GM12878 (cell line): ENCODE data around the gene RBL2. TPM values are rescaled to one million over a fixed set of nuclear protein-coding genes. Genes with fewer than 3 reads are reported as not detected.

Source experiments
- ATAC-seq: fragments of 200-7000 bp; cut with Tn5 transposase; 3 replicates; pipeline ENCODE4 v1.9.1; 2020; ENCODE audit warnings: mild to moderate bottlenecking, moderate library complexity
- BruUV-seq: library from RNA; stranded (reverse); fragments of 400-500 nt; replicated peaks from 2 replicates; lab custom pipeline; 2021; lab: Mats Ljungman, UMichigan
- CTCF ChIA-PET: fragments of 300-600 bp; sonication (Branson Sonifier 250); formaldehyde crosslinking; extraction: SDS; loops from one replicate; lab custom pipeline; 2021; ENCODE audit warnings: inconsistent platforms; lab: Yijun Ruan, JAX
- POLR2A ChIA-PET: fragments of 350-600 bp; formaldehyde crosslinking; extraction: SDS; loops from one replicate; lab custom pipeline; 2021; ENCODE audit warnings: inconsistent platforms; lab: Charles Lee
- RAD21 ChIA-PET: fragments of 300-600 bp; sonication (Branson Sonifier 250); formaldehyde crosslinking; loops from one replicate; lab custom pipeline; 2023; ENCODE audit warnings: antibody characterized with exemption; ENCODE audit not compliant: unreplicated experiment; lab: Charles Lee
- SMC1A ChIA-PET: fragments of 300-600 bp; sonication (Branson Sonifier 250); formaldehyde crosslinking; loops from one replicate; lab custom pipeline; 2023; ENCODE audit not compliant: unreplicated experiment, uncharacterized antibody; lab: Charles Lee
- DNase-seq: peaks from one replicate; pipeline ENCODE4 v3.0.0-alpha.2; 2011; ENCODE audit warnings: low read depth, low spot score
- FAIRE-seq: peaks from 3 replicates; lab custom pipeline; 2011; peaks lifted over from hg19 to GRCh38; lab: Jason Lieb, UNC
- H2AFZ ChIP-seq: 2 replicates; pipeline ENCODE4 v1.6.0; 2011; ENCODE audit warnings: low read depth, low read length, control low read depth; ENCODE audit not compliant: control insufficient read depth
- H3K27ac ChIP-seq: 2 replicates; pipeline ENCODE4 v1.5.1; 2011; ENCODE audit warnings: control low read depth; ENCODE audit not compliant: control insufficient read depth, insufficient read depth
- H3K27me3 ChIP-seq, 2 experiments: replicated peaks in 1 of 2; 2 replicates each; pipeline versions ENCODE4 v1.6.0 to v1.6.1; 2011; ENCODE audit warnings: low read length in 1 of 2; ENCODE audit not compliant: control insufficient read depth in 2 of 2, insufficient read depth in 2 of 2
- H3K36me3 ChIP-seq, 2 experiments: 2 replicates each; pipeline ENCODE4 v1.5.1; 2011; ENCODE audit warnings: low read length in 1 of 2; ENCODE audit not compliant: control insufficient read depth in 2 of 2, insufficient read depth in 2 of 2
- H3K4me1 ChIP-seq: 2 replicates; pipeline ENCODE4 v1.6.1; 2011; ENCODE audit warnings: mild to moderate bottlenecking, low read length, moderate library complexity, mixed read lengths; ENCODE audit not compliant: control insufficient read depth, insufficient read depth
- H3K4me2 ChIP-seq: 2 replicates; pipeline ENCODE4 v1.6.0; 2011; ENCODE audit warnings: control low read depth; ENCODE audit not compliant: control insufficient read depth, insufficient read depth
- H3K4me3 ChIP-seq: fragments of 200-600 bp; sonication (generic); 2 replicates; pipeline ENCODE4 v1.5.1; 2016
- H3K79me2 ChIP-seq: 2 replicates; pipeline ENCODE4 v1.6.0; 2011; ENCODE audit warnings: low read length; ENCODE audit not compliant: control insufficient read depth, insufficient read depth
- H3K9ac ChIP-seq: 2 replicates; pipeline ENCODE4 v1.8.0; 2011; ENCODE audit warnings: low read length, control low read depth, mixed read lengths; ENCODE audit not compliant: control insufficient read depth, insufficient read depth
- H3K9me3 ChIP-seq: replicated peaks from 3 replicates; pipeline ENCODE4 v1.5.1; 2011; ENCODE audit warnings: mild to moderate bottlenecking, low read length; ENCODE audit not compliant: control insufficient read depth, insufficient read depth
- H4K20me1 ChIP-seq: 2 replicates; pipeline ENCODE4 v1.6.0; 2011; ENCODE audit not compliant: control insufficient read depth, insufficient read depth
- BCL3 ChIP-seq: IDR thresholded peaks from 2 replicates; pipeline ENCODE4 v1.6.1; 2011; ENCODE audit warnings: borderline replicate concordance, low read depth, mild to moderate bottlenecking, moderate library complexity, low read length; ENCODE audit not compliant: insufficient read depth, poor library complexity, severe bottlenecking
- CREB1 ChIP-seq: IDR thresholded peaks from 2 replicates; pipeline ENCODE4 v1.6.1; 2012; ENCODE audit warnings: low read depth, mild to moderate bottlenecking, inconsistent platforms
- ETV6 ChIP-seq, 2 experiments: fragments of 450-650 bp in 1 of 2; IDR thresholded peaks in 1 of 2; conservative IDR thresholded peaks in 1 of 2; 2 replicates each; pipeline ENCODE4 v1.6.1; 2014; ENCODE audit warnings: antibody characterized with exemption in 1 of 2, borderline replicate concordance in 1 of 2, low read depth in 1 of 2, mild to moderate bottlenecking in 1 of 2, moderate library complexity in 1 of 2
- MAX ChIP-seq: IDR thresholded peaks from 2 replicates; pipeline ENCODE4 v1.6.1; 2012; ENCODE audit warnings: low read depth, low read length, improper control_type of control experiment
- NBN ChIP-seq: fragments of 450-650 bp; IDR thresholded peaks from 2 replicates; pipeline ENCODE4 v1.6.1; 2016
- PRDM15 ChIP-seq: fragments of 450-650 bp; formaldehyde crosslinking; IDR thresholded peaks from 2 replicates; pipeline ENCODE4 v1.4.0; 2020; ENCODE audit warnings: mild to moderate bottlenecking, moderate library complexity
- SRF ChIP-seq, 2 experiments: IDR thresholded peaks; 2 replicates each; pipeline ENCODE4 v1.6.1; 2011; ENCODE audit warnings: low read depth in 2 of 2, low read length in 2 of 2, mild to moderate bottlenecking in 1 of 2, moderate library complexity in 1 of 2
- TCF7 ChIP-seq: IDR thresholded peaks from 2 replicates; pipeline ENCODE4 v1.6.1; 2014; ENCODE audit warnings: antibody characterized with exemption, borderline replicate concordance
- USF1 ChIP-seq: IDR thresholded peaks from 2 replicates; pipeline ENCODE4 v1.6.1; 2011; ENCODE audit warnings: borderline replicate concordance, low read depth, mild to moderate bottlenecking, moderate library complexity, mixed read lengths, low read length; ENCODE audit not compliant: insufficient read depth; ENCODE audit errors: extremely low read length
- ZBTB11 ChIP-seq: fragments of 450-650 bp; formaldehyde crosslinking; IDR thresholded peaks from 2 replicates; pipeline ENCODE4 v1.5.0; 2022; ENCODE audit warnings: mild to moderate bottlenecking, missing genetic modification characterization
- ZNF274 ChIP-seq: IDR thresholded peaks from one replicate; pipeline ENCODE4 v1.8.0; 2011; ENCODE audit not compliant: insufficient read length, insufficient read depth
- WGBS: methylation state at CpG from one replicate; pipeline ENCODE4 v1.1.6; 2016; ENCODE audit warnings: low lambda C conversion rate; ENCODE audit not compliant: insufficient replicate concordance, insufficient coverage; ENCODE audit errors: missing lambda C conversion rate; 5-methylcytosine and 5-hydroxymethylcytosine counted together
- in situ Hi-C: fragments of 300-500 bp; cut with MboI; formaldehyde crosslinking; loops from 9 replicates; pipeline ENCODE4 v1.14.3; 2018; ENCODE audit warnings: mixed read lengths
- intact Hi-C: fragments of 100-400 bp; cut with micrococcal nuclease; formaldehyde crosslinking; loops from one replicate; pipeline ENCODE4 v1.14.2; 2022; ENCODE audit not compliant: unreplicated experiment
- polyA plus RNA-seq, 11 experiments: library from polyadenylated mRNA; depleted of rRNA in 4 of 11; unstranded in 6 of 11; stranded (reverse) in 5 of 11; fragments of >200 nt; fragmentation: Nextera tagmentation in 4 of 11; fragmentation: Illumina TruSeq in 1 of 11; extraction: Ambion mirVana in 4 of 11; extraction: Trizol in 1 of 11; gene quantifications; 1 replicate in 1 of 11; 2 replicates in 10 of 11; pipeline versions ENCODE4 v1.2.1 to v1.2.3, GENCODE V29; 2011 to 2016; ENCODE audit warnings: inconsistent platforms in 2 of 11, missing spikeins in 2 of 11, low read depth in 1 of 11
- total RNA-seq, 4 experiments: library from RNA; depleted of rRNA in 3 of 4; stranded (reverse); fragments of >200 nt in 3 of 4; fragmentation: Illumina TruSeq in 1 of 4; extraction: Trizol in 1 of 4; gene quantifications; 2 replicates each; pipeline versions ENCODE4 v1.2.1 to v1.2.3, GENCODE V29; 2013 to 2021

RBL2 gene
- total and polyA plus RNA-seq, 10 of the 15 experiments (the other 5 are each of a cell fraction or from before 2014, with no cell fraction given), result 10.0 to 107 (median 39.0) TPM

GRCh38 chr16:53501216-53501859 lies 67.1 kb downstream of the RBL2 start:
- ChIA-PET CTCF (interaction anchor here (1.0 kb wide), 1 partner anchor 47 kb away, joined by 3 read pairs; no protein-coding TSS in a partner anchor), POLR2A (interaction anchor here (1.3 to 1.6 kb wide), 2 partner anchors 8 to 67 kb away, joined by 3 read pairs; partner anchors contain the start of gene RBL2), RAD21 (interaction anchor here (1.6 kb wide), 1 partner anchor 15 kb away, joined by 3 read pairs; no protein-coding TSS in a partner anchor), SMC1A (interaction anchor here (1.0 to 1.1 kb wide), 2 partner anchors 8 to 411 kb away, joined by 3 to 4 read pairs; no protein-coding TSS in a partner anchor)
- Histone ChIP-seq H3K79me2 (peaks cover 7% of the 10 kb centered on the region), H4K20me1 (no peaks in the 10 kb centered on the region), H3K4me3 (peak overlapping the region; percentile 92; the same call in 1 of the 2 replicates), H2AFZ (no peak overlapping the region), H3K9ac (peak overlapping the region; percentile 73; the same call in 1 of the 2 replicates), H3K27ac (no peak overlapping the region), H3K4me2 (peak overlapping the region; percentile 92), H3K27me3 (no peaks in the 10 kb centered on the region), H3K9me3 (no peaks in the 10 kb centered on the region), H3K36me3 (no peaks in the 10 kb centered on the region), H3K4me1 (peaks cover 12% of the 10 kb centered on the region)
- TF ChIP-seq TCF7 (no peak), ETV6 (conservative IDR thresholded peaks at IDR 0.05 in 1 of 2, IDR thresholded peaks at IDR 0.05 in 1 of 2; ENCODE audit: borderline replicate concordance in 1 of 2, low read depth in 1 of 2) (no peak), SRF (IDR thresholded peaks at IDR 0.05; ENCODE audit: low read depth in 2 of 2, low read length in 2 of 2) (no peak), BCL3 (no peak), CREB1 (no peak), ZBTB11 (CRISPR knock-in tag) (no peak), USF1 (no peak), PRDM15 (CRISPR knock-in tag) (no peak), NBN (no peak), MAX (no peak), ZNF274 (no peak)
- WGBS, result 74% methylated on average over 9 of the region's 9 CpGs
- no peak for ATAC-seq
- in situ Hi-C loops (no loop called here), intact Hi-C loops (loop anchor here (5.0 to 10.0 kb wide), 4 partner anchors 44 to 439 kb away; no protein-coding TSS in a partner anchor)
- BruUV-seq, result no TSS peak
- no peak for DNase-seq
- FAIRE-seq, result no peak
